GM21447 (cell line): ENCODE data around the gene SH3PXD2B.
A peak's percentile ranks its signal among the peaks of the same experiment; 100 is the strongest.
"Not testable (repeated sequence)": the region's sequence is repeated elsewhere in the genome, so short reads cannot be mapped to it uniquely, and the experiment has no call there.

ENCODE experiments used
- ATAC-seq: cut with Tn5 transposase; IDR thresholded peaks from one replicate; pipeline ENCODE4 v1.9.1; 2021; ENCODE audit not compliant: unreplicated experiment

The SH3PXD2B gene

GRCh38 chr5:172373680-172374079, 80.6 kb downstream of the SH3PXD2B start:
- no peak for ATAC-seq

- ATAC-seq = no peak
These were observed 82.6 kb downstream of the SH3PXD2B start for GRCh38 chr5:172371684-172372083.

GRCh38 chr5:172370648-172371545, 83.4 kb downstream of the SH3PXD2B start:
- no peak for ATAC-seq

- ATAC-seq = no peak
These were observed 84.1 kb downstream of the SH3PXD2B start for GRCh38 chr5:172370237-172370640.

- not testable (repeated sequence) for ATAC-seq
These were observed 85.6 kb downstream of the SH3PXD2B start for GRCh38 chr5:172368699-172369098.

GRCh38 chr5:172365948-172366608, 88.2 kb downstream of the SH3PXD2B start:
- ATAC-seq = no peak

- ATAC-seq = no peak
These were observed 89.6 kb downstream of the SH3PXD2B start for GRCh38 chr5:172364773-172365172.

GRCh38 chr5:172362755-172363154, 91.6 kb downstream of the SH3PXD2B start:
- no peak for ATAC-seq

GRCh38 chr5:172361566-172362238, 92.6 kb downstream of the SH3PXD2B start:
- peak; percentile 66 for ATAC-seq

- ATAC-seq = no peak
These were observed 96.0 kb downstream of the SH3PXD2B start for GRCh38 chr5:172358345-172358744.

GRCh38 chr5:172356527-172356926, 97.8 kb downstream of the SH3PXD2B start:
- ATAC-seq = no peak

- ATAC-seq = no peak
These were observed 98.3 kb downstream of the SH3PXD2B start for GRCh38 chr5:172356047-172356446.

GRCh38 chr5:172353846-172354245, 100.5 kb downstream of the SH3PXD2B start:
- no peak for ATAC-seq

GRCh38 chr5:172353271-172353812, 101.0 kb downstream of the SH3PXD2B start:
- ATAC-seq = no peak

GRCh38 chr5:172352526-172352925, 101.8 kb downstream of the SH3PXD2B start:
- ATAC-seq = not testable (repeated sequence)

- no peak for ATAC-seq
These were observed 103.0 kb downstream of the SH3PXD2B start for GRCh38 chr5:172351240-172351778.

GRCh38 chr5:172350212-172351181, 103.8 kb downstream of the SH3PXD2B start:
- no peak for ATAC-seq

- not testable (repeated sequence) for ATAC-seq
These were observed 105.6 kb downstream of the SH3PXD2B start for GRCh38 chr5:172348733-172349132.

- no peak for ATAC-seq
These were observed 106.2 kb downstream of the SH3PXD2B start for GRCh38 chr5:172348084-172348483.

- no peak for ATAC-seq
These were observed 106.8 kb downstream of the SH3PXD2B start for GRCh38 chr5:172347496-172348052.
